Lung (tissue), 12 donors: ENCODE measurements around the gene SFTPD. TPM values are rescaled to one million over a fixed set of nuclear protein-coding genes. Genes with fewer than 3 reads are reported as not detected.

ENCODE experiments used
- ATAC-seq: fragments of 200-7000 bp; cut with Tn5 transposase; one replicate; pipeline ENCODE4 v1.9.1; 2020; ENCODE audit warnings: moderate number of reproducible peaks; ENCODE audit not compliant: insufficient read depth, low FRiP score
- DNase-seq, 3 donors: peaks; one replicate each; pipeline ENCODE4 v3.0.0-alpha.2; 2013 to 2017
- H3K27ac ChIP-seq, 2 donors: one replicate each; pipeline ENCODE4 v1.5.1; 2013; ENCODE audit warnings: mild to moderate bottlenecking in 2 of 2, moderate library complexity in 2 of 2, control low read depth in 1 of 2, inconsistent platforms in 1 of 2, low read depth in 1 of 2, low read length in 1 of 2
- H3K27me3 ChIP-seq, 3 donors: one replicate each; pipeline ENCODE4 v1.5.1; 2013; ENCODE audit warnings: low read length in 2 of 3; ENCODE audit not compliant: control insufficient read depth in 3 of 3, insufficient read depth in 3 of 3
- H3K36me3 ChIP-seq, 4 donors: one replicate each; pipeline ENCODE4 v1.5.1; 2013; ENCODE audit warnings: low read length in 4 of 4, mild to moderate bottlenecking in 1 of 4, moderate library complexity in 1 of 4; ENCODE audit not compliant: control insufficient read depth in 4 of 4, insufficient read depth in 4 of 4
- H3K4me1 ChIP-seq, 5 donors: one replicate each; pipeline ENCODE4 v1.5.1; 2013; ENCODE audit warnings: low read length in 5 of 5, mild to moderate bottlenecking in 2 of 5, moderate library complexity in 1 of 5; ENCODE audit not compliant: control insufficient read depth in 5 of 5, insufficient read depth in 5 of 5
- H3K4me3 ChIP-seq: one replicate; pipeline ENCODE4 v1.5.1; 2013; ENCODE audit warnings: mild to moderate bottlenecking, control low read depth, moderate library complexity
- H3K9ac ChIP-seq, 2 donors: one replicate each; pipeline ENCODE4 v1.5.1; 2013; ENCODE audit warnings: low read length in 2 of 2, control low read depth in 1 of 2; ENCODE audit not compliant: insufficient read depth in 1 of 2
- H3K9me3 ChIP-seq, 4 donors: one replicate each; pipeline ENCODE4 v1.5.1; 2013; ENCODE audit warnings: low read length in 3 of 4, mild to moderate bottlenecking in 1 of 4, moderate library complexity in 1 of 4; ENCODE audit not compliant: control insufficient read depth in 4 of 4, insufficient read depth in 3 of 4
- WGBS, 2 donors: extraction: QIAGEN DNeasy Blood & Tissue Kit; methylation state at CpG; one replicate each; pipeline ENCODE4 v1.1.7; 2013; 5-methylcytosine and 5-hydroxymethylcytosine counted together
- polyA plus RNA-seq, 2 donors: library from polyadenylated mRNA; stranded (reverse); fragments of 200-250 nt; gene quantifications; one replicate each; pipeline ENCODE4 v1.2.1, GENCODE V29; 2013
- total RNA-seq, 2 donors: library from RNA; depleted of rRNA in 1 of 2; stranded (reverse); fragments of >200 nt in 1 of 2; gene quantifications; one replicate each; pipeline ENCODE4 v1.2.1, GENCODE V29; 2014 to 2021
- TF ChIP-seq, protein P1 (sequence below): IDR thresholded peaks from 2 replicates; pipeline ENCODE4 v1.5.1; 2012; ENCODE audit warnings: mild to moderate bottlenecking; ENCODE audit errors: control extremely low read depth, extremely low read depth
- donor health status: control.
- donor health status: control.
- donor health status: Bipolar disorder and iron deficiency.
- donor health status: healthy.
- donor health status: DM: yes; HTN: yes; CAD: no.

The SFTPD gene
- total and polyA plus RNA-seq, 4 donors = 216 to 661 (median 635) TPM

DNA sequence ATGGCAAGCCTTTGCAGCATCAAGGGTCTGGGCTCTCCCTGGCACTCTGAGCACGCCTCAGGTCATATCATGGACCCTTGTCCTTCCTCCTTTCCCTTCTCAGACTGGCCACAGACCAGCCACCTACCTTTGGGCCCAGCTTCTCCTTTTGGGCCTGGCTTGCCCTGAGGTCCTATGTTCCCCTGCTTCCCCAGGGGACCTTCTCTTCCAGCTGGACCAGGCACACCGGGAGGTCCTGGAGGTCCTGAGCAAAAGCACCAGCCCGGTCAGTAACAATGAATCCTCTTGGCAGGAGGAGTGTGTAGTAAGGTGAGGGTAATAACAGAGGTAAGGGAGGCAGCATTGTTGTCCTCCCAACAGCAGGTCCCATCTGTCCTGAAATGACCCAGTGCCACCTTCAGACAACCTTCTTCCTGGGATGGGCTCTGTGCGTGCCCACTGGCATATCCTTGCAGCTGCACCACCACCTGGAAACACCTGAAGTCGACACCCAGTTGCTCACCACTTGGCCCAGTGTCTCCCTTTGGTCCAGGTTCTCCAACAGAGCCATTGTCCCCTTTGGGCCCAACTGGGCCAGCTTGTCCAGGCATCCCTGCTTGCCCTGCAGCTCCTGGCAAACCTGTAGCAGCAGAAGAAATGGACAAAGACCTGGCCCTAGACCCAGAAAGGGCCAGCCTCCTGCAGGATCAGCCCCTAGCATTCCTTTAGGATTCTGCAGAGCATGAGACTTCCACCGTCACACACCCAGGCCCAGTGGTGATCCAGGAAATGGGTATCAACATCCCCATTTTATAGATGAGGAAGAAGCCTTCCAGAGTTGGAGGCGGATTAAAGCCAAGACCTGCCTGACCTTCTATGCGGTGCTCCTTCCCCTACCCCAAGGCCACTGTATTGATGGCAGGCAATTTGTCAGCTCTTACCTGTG, 6.4 kb downstream of the SFTPD start:
- no peaks in the 10 kb centered on the region for H3K9me3 ChIP-seq
- no peak overlapping the region for H3K27ac ChIP-seq
- H3K27me3 ChIP-seq = no peaks in the 10 kb centered on the region
- H3K9ac ChIP-seq = no peak overlapping the region
- H3K4me3 ChIP-seq = no peak overlapping the region
- peaks cover 0 to 4% (median 1%) of the 10 kb centered on the region in 4 donors for H3K36me3 ChIP-seq
- DNase-seq (no peak), ATAC-seq (no peak)
- TF ChIP-seq, protein P1, sequence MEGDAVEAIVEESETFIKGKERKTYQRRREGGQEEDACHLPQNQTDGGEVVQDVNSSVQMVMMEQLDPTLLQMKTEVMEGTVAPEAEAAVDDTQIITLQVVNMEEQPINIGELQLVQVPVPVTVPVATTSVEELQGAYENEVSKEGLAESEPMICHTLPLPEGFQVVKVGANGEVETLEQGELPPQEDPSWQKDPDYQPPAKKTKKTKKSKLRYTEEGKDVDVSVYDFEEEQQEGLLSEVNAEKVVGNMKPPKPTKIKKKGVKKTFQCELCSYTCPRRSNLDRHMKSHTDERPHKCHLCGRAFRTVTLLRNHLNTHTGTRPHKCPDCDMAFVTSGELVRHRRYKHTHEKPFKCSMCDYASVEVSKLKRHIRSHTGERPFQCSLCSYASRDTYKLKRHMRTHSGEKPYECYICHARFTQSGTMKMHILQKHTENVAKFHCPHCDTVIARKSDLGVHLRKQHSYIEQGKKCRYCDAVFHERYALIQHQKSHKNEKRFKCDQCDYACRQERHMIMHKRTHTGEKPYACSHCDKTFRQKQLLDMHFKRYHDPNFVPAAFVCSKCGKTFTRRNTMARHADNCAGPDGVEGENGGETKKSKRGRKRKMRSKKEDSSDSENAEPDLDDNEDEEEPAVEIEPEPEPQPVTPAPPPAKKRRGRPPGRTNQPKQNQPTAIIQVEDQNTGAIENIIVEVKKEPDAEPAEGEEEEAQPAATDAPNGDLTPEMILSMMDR = no peak
- H3K4me1 ChIP-seq = peaks cover 0 to 11% (median 0%) of the 10 kb centered on the region in 5 donors
- WGBS, 2 donors = 89 to 96% methylated on average over 8 of the region's 8 CpGs

DNA sequence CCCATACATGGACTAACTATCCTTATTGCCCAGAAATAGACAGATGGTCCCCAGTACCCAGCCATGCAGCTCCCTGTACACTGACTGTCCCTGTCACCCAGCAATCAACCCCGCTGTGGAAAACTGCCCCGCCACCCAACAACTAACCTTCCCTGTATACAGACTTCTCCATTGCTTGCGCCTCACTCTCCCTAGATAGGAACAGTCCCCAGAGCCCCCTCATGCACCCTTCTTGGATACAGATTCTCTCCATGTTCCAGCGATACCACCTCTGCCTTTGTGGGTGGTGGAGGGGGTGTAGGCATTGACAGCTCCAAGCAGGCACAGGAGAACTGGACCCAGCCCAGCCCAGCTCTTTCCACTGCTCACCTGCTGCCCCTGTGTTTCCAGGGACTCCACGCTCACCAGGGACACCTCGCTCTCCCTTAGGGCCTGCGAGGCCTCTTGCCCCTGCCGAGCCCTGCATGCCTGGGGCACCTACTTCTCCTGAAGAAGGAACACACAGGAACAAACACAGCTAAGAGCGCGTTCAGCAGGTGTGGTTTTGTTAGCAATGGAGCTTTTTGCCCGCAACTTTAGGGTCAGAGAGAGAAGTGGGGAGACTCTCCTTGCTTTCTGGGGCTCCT, 7.2 kb downstream of the SFTPD start:
- ATAC-seq = no peak
- Histone ChIP-seq H3K9me3 (no peaks in the 10 kb centered on the region), H3K9ac (no peak overlapping the region), H3K27ac (no peak overlapping the region), H3K36me3 (peaks cover 0 to 4% (median 1%) of the 10 kb centered on the region in 4 donors), H3K4me3 (no peak overlapping the region), H3K27me3 (no peaks in the 10 kb centered on the region), H3K4me1 (peaks cover 0 to 11% (median 0%) of the 10 kb centered on the region in 5 donors)
- TF ChIP-seq, protein P1 = no peak
- 83 to 86% methylated on average over 11 of the region's 11 CpGs for WGBS, 2 donors
- no peak for DNase-seq

DNA sequence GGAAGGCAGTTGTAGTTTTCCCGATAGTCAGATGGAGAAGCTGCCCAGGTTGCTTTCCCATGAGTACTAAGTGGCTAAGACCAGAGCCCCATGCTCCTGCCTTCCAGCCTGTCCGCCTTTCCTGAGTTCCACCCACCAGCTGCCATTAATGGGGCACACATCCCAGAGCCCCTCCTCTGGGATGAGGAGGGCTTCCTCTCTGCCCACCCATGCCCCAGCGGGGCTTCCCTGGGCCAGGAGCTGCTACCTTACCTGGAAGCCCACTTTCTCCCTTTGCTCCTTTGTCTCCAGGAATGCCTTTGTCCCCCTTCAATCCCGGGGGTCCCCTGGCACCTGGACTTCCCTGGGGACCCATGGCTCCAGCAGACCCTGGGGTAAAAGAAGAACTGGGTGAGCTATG, 7.8 kb downstream of the SFTPD start:
- 91 to 100% methylated on average over 4 of the region's 4 CpGs for WGBS, 2 donors
- TF ChIP-seq, protein P1 = no peak
- DNase-seq = no peak

More for the DNA sequence above, 7.8 kb downstream of the SFTPD start:
- Histone ChIP-seq H3K4me1 (peaks cover 0 to 9% (median 0%) of the 10 kb centered on the region in 5 donors), H3K36me3 (peaks cover 0 to 4% (median 1%) of the 10 kb centered on the region in 4 donors), H3K27ac (no peak overlapping the region), H3K27me3 (no peaks in the 10 kb centered on the region), H3K4me3 (no peak overlapping the region), H3K9ac (no peak overlapping the region), H3K9me3 (no peaks in the 10 kb centered on the region)
- ATAC-seq = no peak
